HepG2 (cell line): ENCODE data around the gene ZNF12. TPM values are rescaled to one million over a fixed set of nuclear protein-coding genes. Genes with fewer than 3 reads are reported as not detected.

ENCODE experiments used
- DNMT1 ChIP-seq: sonication (generic); formaldehyde crosslinking; IDR thresholded peaks from 2 replicates; pipeline ENCODE4 v1.5.1; 2020; ENCODE audit warnings: mild to moderate bottlenecking, missing genetic modification reagents
- FOXP4 ChIP-seq: sonication (generic); formaldehyde crosslinking; IDR thresholded peaks from 2 replicates; pipeline ENCODE4 v1.4.0; 2020; ENCODE audit warnings: missing genetic modification reagents
- HOXA5 ChIP-seq: sonication (generic); formaldehyde crosslinking; IDR thresholded peaks from 2 replicates; pipeline ENCODE4 v1.4.0; 2020; ENCODE audit warnings: missing genetic modification reagents
- HOXA9 ChIP-seq: sonication (generic); formaldehyde crosslinking; IDR thresholded peaks from 2 replicates; pipeline ENCODE4 v1.8.1; 2022; ENCODE audit warnings: missing genetic modification reagents, mild to moderate bottlenecking, moderate library complexity, borderline replicate concordance
- IKZF1 ChIP-seq: fragments of 450-650 bp; IDR thresholded peaks from 2 replicates; pipeline ENCODE4 v1.7.1; 2016
- KDM5A ChIP-seq: fragments of 200-600 bp; sonication (generic); IDR thresholded peaks from 2 replicates; pipeline ENCODE4 v1.7.0; 2018; ENCODE audit warnings: antibody characterized with exemption, mild to moderate bottlenecking, low read length, borderline replicate concordance
- KLF12 ChIP-seq: sonication (generic); formaldehyde crosslinking; IDR thresholded peaks from 2 replicates; pipeline ENCODE4 v1.4.0; 2020; ENCODE audit warnings: missing genetic modification reagents, borderline replicate concordance
- MXI1 ChIP-seq: IDR thresholded peaks from 3 replicates; pipeline ENCODE4 v1.6.1; 2012; ENCODE audit warnings: low read depth, low read length, inconsistent platforms, borderline replicate concordance
- MYC ChIP-seq: sonication (generic); formaldehyde crosslinking; IDR thresholded peaks from 2 replicates; pipeline ENCODE4 v1.9.0; 2021; ENCODE audit warnings: missing genetic modification reagents, borderline replicate concordance
- PHF21A ChIP-seq: sonication (generic); formaldehyde crosslinking; IDR thresholded peaks from 2 replicates; pipeline ENCODE4 v1.5.0; 2020; ENCODE audit warnings: mild to moderate bottlenecking, missing genetic modification reagents
- REL ChIP-seq: sonication (generic); formaldehyde crosslinking; conservative IDR thresholded peaks from 2 replicates; pipeline ENCODE4 v1.8.0; 2022; ENCODE audit warnings: mild to moderate bottlenecking, missing genetic modification reagents, moderate library complexity
- RNF2 ChIP-seq: fragments of 450-650 bp; conservative IDR thresholded peaks from 2 replicates; pipeline ENCODE4 v1.6.1; 2016; ENCODE audit warnings: low read depth
- SIX1 ChIP-seq: sonication (generic); formaldehyde crosslinking; IDR thresholded peaks from 2 replicates; pipeline ENCODE4 v1.4.0; 2020; ENCODE audit warnings: missing genetic modification reagents, borderline replicate concordance
- SNAPC2 ChIP-seq: sonication (generic); formaldehyde crosslinking; IDR thresholded peaks from 2 replicates; pipeline ENCODE4 v1.8.1; 2022; ENCODE audit warnings: mild to moderate bottlenecking, missing genetic modification reagents
- SOX13 ChIP-seq, 3 experiments: fragments of 450-650 bp in 1 of 3; sonication (generic) in 1 of 3; formaldehyde crosslinking in 1 of 3; IDR thresholded peaks in 2 of 3; conservative IDR thresholded peaks in 1 of 3; 2 replicates each; pipeline versions ENCODE4 v1.5.0 to v1.6.1; 2016 to 2020; ENCODE audit warnings: antibody characterized with exemption in 1 of 3, mild to moderate bottlenecking in 1 of 3, missing compliant biosample characterization in 1 of 3, missing genetic modification reagents in 1 of 3, moderate library complexity in 1 of 3
- SP2 ChIP-seq: sonication (generic); formaldehyde crosslinking; IDR thresholded peaks from 2 replicates; pipeline ENCODE4 v1.5.1; 2020; ENCODE audit warnings: mild to moderate bottlenecking, missing genetic modification reagents
- STAT5B ChIP-seq: sonication (generic); formaldehyde crosslinking; IDR thresholded peaks from 2 replicates; pipeline ENCODE4 v1.4.0; 2020; ENCODE audit warnings: missing genetic modification reagents
- TCF12 ChIP-seq, 2 experiments: fragments of 450-650 bp in 1 of 2; sonication (generic) in 1 of 2; formaldehyde crosslinking in 1 of 2; IDR thresholded peaks; 2 replicates each; pipeline versions ENCODE4 v1.6.1 to v1.8.0; 2017 to 2022; ENCODE audit warnings: antibody characterized with exemption in 1 of 2, mild to moderate bottlenecking in 1 of 2, missing genetic modification reagents in 1 of 2, moderate library complexity in 1 of 2
- ZNF121 ChIP-seq: sonication (generic); formaldehyde crosslinking; IDR thresholded peaks from 2 replicates; pipeline ENCODE4 v1.5.0; 2020; ENCODE audit warnings: mild to moderate bottlenecking, missing genetic modification reagents
- ZNF136 ChIP-seq: sonication (generic); formaldehyde crosslinking; IDR thresholded peaks from 2 replicates; pipeline ENCODE4 v1.8.1; 2022; ENCODE audit warnings: low read depth, mild to moderate bottlenecking, moderate library complexity, missing genetic modification reagents
- ZNF143 ChIP-seq: sonication (generic); formaldehyde crosslinking; IDR thresholded peaks from 2 replicates; pipeline ENCODE4 v1.4.0; 2020; ENCODE audit warnings: missing genetic modification reagents
- ZNF17 ChIP-seq: sonication (generic); formaldehyde crosslinking; IDR thresholded peaks from 2 replicates; pipeline ENCODE4 v1.5.0; 2020; ENCODE audit warnings: mild to moderate bottlenecking, missing genetic modification reagents
- ZNF224 ChIP-seq: sonication (generic); formaldehyde crosslinking; IDR thresholded peaks from 2 replicates; pipeline ENCODE4 v1.5.0; 2020; ENCODE audit warnings: mild to moderate bottlenecking, missing genetic modification reagents
- ZNF3 ChIP-seq: IDR thresholded peaks from 2 replicates; pipeline ENCODE4 v1.7.0; 2017; ENCODE audit warnings: inconsistent platforms
- ZNF562 ChIP-seq: sonication (generic); formaldehyde crosslinking; IDR thresholded peaks from 2 replicates; pipeline ENCODE4 v1.8.0; 2022; ENCODE audit warnings: missing genetic modification reagents, borderline replicate concordance
- ZSCAN9 ChIP-seq: IDR thresholded peaks from 2 replicates; pipeline ENCODE4 v1.6.1; 2016; ENCODE audit warnings: borderline replicate concordance
- polyA plus RNA-seq, 8 experiments: library from polyadenylated mRNA; depleted of rRNA in 3 of 8; stranded (reverse) in 7 of 8; unstranded in 1 of 8; fragments of >200 nt; fragmentation: Illumina TruSeq in 4 of 8; extraction: Trizol in 4 of 8; gene quantifications; 2 replicates each; pipeline versions ENCODE4 v1.2.1 to v1.2.3, GENCODE V29; 2011 to 2016; ENCODE audit warnings: low read depth in 4 of 8, missing spikeins in 1 of 8, mixed read lengths in 1 of 8; ENCODE audit not compliant: insufficient read depth in 1 of 8
- total RNA-seq, 5 experiments: library from RNA; depleted of rRNA; stranded (reverse); fragments of >200 nt; fragmentation: Illumina TruSeq; extraction: Trizol; gene quantifications; 2 replicates each; pipeline ENCODE4 v1.2.3, GENCODE V29; 2016; ENCODE audit warnings: low read depth in 1 of 5
- TF ChIP-seq, protein P1 (sequence below): IDR thresholded peaks from 2 replicates; pipeline ENCODE4 v1.6.1; 2016; ENCODE audit warnings: low read depth, borderline replicate concordance
- TF ChIP-seq, protein P2 (sequence below): IDR thresholded peaks from 2 replicates; pipeline ENCODE4 v1.6.1; 2016; ENCODE audit warnings: mild to moderate bottlenecking

ZNF12 gene
- total and polyA plus RNA-seq, 2 of the 13 experiments (the other 11 are each of a cell fraction or from before 2014, with no cell fraction given) = 21.4 to 22.8 TPM

GRCh38 chr7:6706666-6707407, at the start of gene ZNF12 (continued):
- no peak for TF ChIP-seq ZNF562 (CRISPR knock-in tag)
- no peak for TF ChIP-seq STAT5B (CRISPR knock-in tag)
- TF ChIP-seq IKZF1 = no peak
- no peak for TF ChIP-seq ZNF121 (CRISPR knock-in tag)
- 0 out of 2 replicates have a peak, but pooled peaks have one; percentile 27 for TF ChIP-seq ZNF136 (CRISPR knock-in tag)
- no peak for TF ChIP-seq ZNF224 (CRISPR knock-in tag)
- TF ChIP-seq SIX1 (CRISPR knock-in tag) = no peak
- TF ChIP-seq DNMT1 (CRISPR knock-in tag) = no peak
- TF ChIP-seq KLF12 (CRISPR knock-in tag) = no peak
- TF ChIP-seq ZNF17 (CRISPR knock-in tag) = no peak
- TF ChIP-seq SP2 (CRISPR knock-in tag) = 0 out of 2 replicates have a peak, but pooled peaks have one; percentile 33
- peak; percentile 69 for TF ChIP-seq MYC (CRISPR knock-in tag)
- TF ChIP-seq FOXP4 (CRISPR knock-in tag) = 0 out of 2 replicates have a peak, but pooled peaks have one; percentile 27
- TF ChIP-seq, protein P1, sequence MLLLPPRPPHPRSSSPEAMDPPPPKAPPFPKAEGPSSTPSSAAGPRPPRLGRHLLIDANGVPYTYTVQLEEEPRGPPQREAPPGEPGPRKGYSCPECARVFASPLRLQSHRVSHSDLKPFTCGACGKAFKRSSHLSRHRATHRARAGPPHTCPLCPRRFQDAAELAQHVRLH = no peak; the same call in 1 of the 2 replicates
- TF ChIP-seq PHF21A (CRISPR knock-in tag) = peak; percentile 64; the same call in 1 of the 2 replicates
- TF ChIP-seq HOXA9 = no peak
- TF ChIP-seq SOX13 (IDR thresholded peaks at IDR 0.05) = no peak
- TF ChIP-seq SOX13 (CRISPR knock-in tag; conservative IDR thresholded peaks at IDR 0.05 in 1 of 2, IDR thresholded peaks at IDR 0.05 in 1 of 2) = no peak
- 0 out of 2 replicates have a peak, but pooled peaks have one; percentile 49 for TF ChIP-seq RNF2
- peak; percentile 42; the same call in 1 of the 3 replicates for TF ChIP-seq MXI1
- TF ChIP-seq TCF12 (IDR thresholded peaks at IDR 0.05) = no peak
- TF ChIP-seq TCF12 (CRISPR knock-in tag; IDR thresholded peaks at IDR 0.05) = 0 out of 2 replicates have a peak, but pooled peaks have one; percentile 11
- TF ChIP-seq KDM5A = peak; percentile 65; the same call in 1 of the 2 replicates
- TF ChIP-seq, protein P2, sequence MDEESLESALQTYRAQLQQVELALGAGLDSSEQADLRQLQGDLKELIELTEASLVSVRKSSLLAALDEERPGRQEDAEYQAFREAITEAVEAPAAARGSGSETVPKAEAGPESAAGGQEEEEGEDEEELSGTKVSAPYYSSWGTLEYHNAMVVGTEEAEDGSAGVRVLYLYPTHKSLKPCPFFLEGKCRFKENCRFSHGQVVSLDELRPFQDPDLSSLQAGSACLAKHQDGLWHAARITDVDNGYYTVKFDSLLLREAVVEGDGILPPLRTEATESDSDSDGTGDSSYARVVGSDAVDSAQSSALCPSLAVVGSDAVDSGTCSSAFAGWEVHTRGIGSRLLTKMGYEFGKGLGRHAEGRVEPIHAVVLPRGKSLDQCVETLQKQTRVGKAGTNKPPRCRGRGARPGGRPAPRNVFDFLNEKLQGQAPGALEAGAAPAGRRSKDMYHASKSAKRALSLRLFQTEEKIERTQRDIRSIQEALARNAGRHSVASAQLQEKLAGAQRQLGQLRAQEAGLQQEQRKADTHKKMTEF (CRISPR knock-in tag) = peak; percentile 67; the same call in 1 of the 2 replicates
- TF ChIP-seq REL (CRISPR knock-in tag) = no peak
- TF ChIP-seq ZNF3 (CRISPR knock-in tag) = no peak
- TF ChIP-seq SNAPC2 (CRISPR knock-in tag) = no peak; the same call in 1 of the 2 replicates
- TF ChIP-seq ZNF143 (CRISPR knock-in tag) = peak; percentile 89
- no peak; the same call in 1 of the 2 replicates for TF ChIP-seq ZSCAN9 (CRISPR knock-in tag)
- TF ChIP-seq HOXA5 (CRISPR knock-in tag) = 0 out of 2 replicates have a peak, but pooled peaks have one; percentile 51
